HL-60 (cell line): ENCODE measurements around the gene ZNF469.

ENCODE experiments used
- DNase-seq, 2 experiments: peaks; one replicate each; pipeline ENCODE4 v3.0.0-alpha.2; 2010 to 2020; ENCODE audit warnings: low read depth in 1 of 2, low spot score in 1 of 2
- H3K27ac ChIP-seq: fragments of 250-450 bp; sonication (Bioruptor Pico); replicated peaks from 2 replicates; pipeline ENCODE4 v1.5.1; 2020; ENCODE audit warnings: mild to moderate bottlenecking, moderate library complexity
- H3K27me3 ChIP-seq: fragments of 250-450 bp; sonication (Bioruptor Pico); 2 replicates; pipeline ENCODE4 v1.5.1; 2021; ENCODE audit warnings: mild to moderate bottlenecking, moderate library complexity; ENCODE audit not compliant: insufficient read depth, poor library complexity, severe bottlenecking
- H3K4me3 ChIP-seq: replicated peaks from 2 replicates; pipeline ENCODE4 v1.5.1; 2011; ENCODE audit warnings: mild to moderate bottlenecking, control low read depth, low read length; ENCODE audit not compliant: insufficient read depth
- GABPA ChIP-seq: IDR thresholded peaks from 2 replicates; pipeline ENCODE4 v1.6.1; 2012; ENCODE audit warnings: low read depth
- POLR2AphosphoS5 ChIP-seq: IDR thresholded peaks from 2 replicates; pipeline ENCODE4 v1.6.1; 2012; ENCODE audit warnings: low read depth
- SPI1 ChIP-seq: IDR thresholded peaks from 2 replicates; pipeline ENCODE4 v1.6.1; 2012; ENCODE audit warnings: low read depth, mild to moderate bottlenecking, borderline replicate concordance
- TF ChIP-seq, protein P1 (sequence below): IDR thresholded peaks from 2 replicates; pipeline ENCODE4 v1.6.1; 2012; ENCODE audit warnings: low read depth; ENCODE audit not compliant: insufficient replicate concordance
- TF ChIP-seq, protein P2 (sequence below): IDR thresholded peaks from one replicate; pipeline ENCODE4 v1.5.1; 2011; ENCODE audit warnings: low read length, control low read depth, inconsistent platforms; ENCODE audit not compliant: insufficient read depth

The ZNF469 gene

DNA sequence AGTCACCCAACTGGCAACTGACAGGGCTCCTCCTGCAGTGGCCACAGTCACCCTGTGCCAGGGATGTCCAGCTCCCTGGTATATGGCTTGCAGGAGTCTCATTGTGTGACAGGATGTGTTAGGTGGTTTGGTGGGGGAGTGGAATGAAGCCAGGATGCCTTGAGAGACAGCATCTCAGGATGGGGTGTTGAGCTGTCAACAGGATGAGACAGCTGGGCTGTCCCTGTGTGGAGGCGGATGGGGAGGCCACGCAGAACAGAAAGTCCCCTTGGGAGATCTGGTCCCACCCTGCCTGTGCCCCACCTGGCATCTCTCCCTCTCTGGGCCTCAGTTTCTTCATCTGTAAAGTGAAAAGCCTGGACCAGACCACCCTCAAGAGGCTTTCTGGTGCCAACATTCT lies 9.5 kb upstream of the ZNF469 start:
- no peak for TF ChIP-seq GABPA
- TF ChIP-seq SPI1: no peak
- no peak for DNase-seq
- no peak overlapping the region for H3K27ac ChIP-seq
- no peak overlapping the region for H3K4me3 ChIP-seq
- H3K27me3 ChIP-seq: no peaks in the 10 kb centered on the region

DNA sequence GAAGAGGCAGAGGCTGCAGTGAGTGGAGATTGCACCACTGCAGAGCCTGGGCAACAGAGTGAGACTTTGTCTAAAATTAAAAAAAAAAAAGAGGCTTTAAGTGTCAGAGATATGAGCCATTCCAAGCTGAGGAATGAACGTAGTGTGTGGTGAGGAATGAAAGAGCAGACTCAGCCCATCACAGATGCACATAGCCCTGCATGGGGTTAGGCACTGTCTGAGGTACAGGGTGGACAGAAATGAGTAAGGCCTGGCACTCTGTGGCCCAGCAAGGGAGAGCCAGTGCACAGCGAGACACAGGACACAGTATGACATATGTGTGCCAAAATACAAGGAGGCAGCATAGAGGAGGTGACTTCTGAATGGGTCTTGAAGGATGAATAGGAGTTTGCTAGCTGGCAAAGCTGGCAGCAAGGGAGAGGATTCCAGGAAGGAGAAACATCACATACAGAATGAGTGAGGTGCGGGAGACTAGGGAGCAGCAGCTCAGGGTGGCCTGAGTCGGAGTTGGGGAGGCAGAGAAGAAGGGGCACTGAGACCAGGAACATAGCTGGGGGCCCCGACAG lies 8.7 kb upstream of the ZNF469 start:
- no peak overlapping the region for H3K4me3 ChIP-seq
- DNase-seq: no peak
- H3K27ac ChIP-seq: no peak overlapping the region
- no peaks in the 10 kb centered on the region for H3K27me3 ChIP-seq
- TF ChIP-seq, protein P1, sequence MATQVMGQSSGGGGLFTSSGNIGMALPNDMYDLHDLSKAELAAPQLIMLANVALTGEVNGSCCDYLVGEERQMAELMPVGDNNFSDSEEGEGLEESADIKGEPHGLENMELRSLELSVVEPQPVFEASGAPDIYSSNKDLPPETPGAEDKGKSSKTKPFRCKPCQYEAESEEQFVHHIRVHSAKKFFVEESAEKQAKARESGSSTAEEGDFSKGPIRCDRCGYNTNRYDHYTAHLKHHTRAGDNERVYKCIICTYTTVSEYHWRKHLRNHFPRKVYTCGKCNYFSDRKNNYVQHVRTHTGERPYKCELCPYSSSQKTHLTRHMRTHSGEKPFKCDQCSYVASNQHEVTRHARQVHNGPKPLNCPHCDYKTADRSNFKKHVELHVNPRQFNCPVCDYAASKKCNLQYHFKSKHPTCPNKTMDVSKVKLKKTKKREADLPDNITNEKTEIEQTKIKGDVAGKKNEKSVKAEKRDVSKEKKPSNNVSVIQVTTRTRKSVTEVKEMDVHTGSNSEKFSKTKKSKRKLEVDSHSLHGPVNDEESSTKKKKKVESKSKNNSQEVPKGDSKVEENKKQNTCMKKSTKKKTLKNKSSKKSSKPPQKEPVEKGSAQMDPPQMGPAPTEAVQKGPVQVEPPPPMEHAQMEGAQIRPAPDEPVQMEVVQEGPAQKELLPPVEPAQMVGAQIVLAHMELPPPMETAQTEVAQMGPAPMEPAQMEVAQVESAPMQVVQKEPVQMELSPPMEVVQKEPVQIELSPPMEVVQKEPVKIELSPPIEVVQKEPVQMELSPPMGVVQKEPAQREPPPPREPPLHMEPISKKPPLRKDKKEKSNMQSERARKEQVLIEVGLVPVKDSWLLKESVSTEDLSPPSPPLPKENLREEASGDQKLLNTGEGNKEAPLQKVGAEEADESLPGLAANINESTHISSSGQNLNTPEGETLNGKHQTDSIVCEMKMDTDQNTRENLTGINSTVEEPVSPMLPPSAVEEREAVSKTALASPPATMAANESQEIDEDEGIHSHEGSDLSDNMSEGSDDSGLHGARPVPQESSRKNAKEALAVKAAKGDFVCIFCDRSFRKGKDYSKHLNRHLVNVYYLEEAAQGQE: no peak
- TF ChIP-seq, protein P2, sequence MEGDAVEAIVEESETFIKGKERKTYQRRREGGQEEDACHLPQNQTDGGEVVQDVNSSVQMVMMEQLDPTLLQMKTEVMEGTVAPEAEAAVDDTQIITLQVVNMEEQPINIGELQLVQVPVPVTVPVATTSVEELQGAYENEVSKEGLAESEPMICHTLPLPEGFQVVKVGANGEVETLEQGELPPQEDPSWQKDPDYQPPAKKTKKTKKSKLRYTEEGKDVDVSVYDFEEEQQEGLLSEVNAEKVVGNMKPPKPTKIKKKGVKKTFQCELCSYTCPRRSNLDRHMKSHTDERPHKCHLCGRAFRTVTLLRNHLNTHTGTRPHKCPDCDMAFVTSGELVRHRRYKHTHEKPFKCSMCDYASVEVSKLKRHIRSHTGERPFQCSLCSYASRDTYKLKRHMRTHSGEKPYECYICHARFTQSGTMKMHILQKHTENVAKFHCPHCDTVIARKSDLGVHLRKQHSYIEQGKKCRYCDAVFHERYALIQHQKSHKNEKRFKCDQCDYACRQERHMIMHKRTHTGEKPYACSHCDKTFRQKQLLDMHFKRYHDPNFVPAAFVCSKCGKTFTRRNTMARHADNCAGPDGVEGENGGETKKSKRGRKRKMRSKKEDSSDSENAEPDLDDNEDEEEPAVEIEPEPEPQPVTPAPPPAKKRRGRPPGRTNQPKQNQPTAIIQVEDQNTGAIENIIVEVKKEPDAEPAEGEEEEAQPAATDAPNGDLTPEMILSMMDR: no peak
- TF ChIP-seq POLR2AphosphoS5 (no peak), GABPA (no peak)

DNA sequence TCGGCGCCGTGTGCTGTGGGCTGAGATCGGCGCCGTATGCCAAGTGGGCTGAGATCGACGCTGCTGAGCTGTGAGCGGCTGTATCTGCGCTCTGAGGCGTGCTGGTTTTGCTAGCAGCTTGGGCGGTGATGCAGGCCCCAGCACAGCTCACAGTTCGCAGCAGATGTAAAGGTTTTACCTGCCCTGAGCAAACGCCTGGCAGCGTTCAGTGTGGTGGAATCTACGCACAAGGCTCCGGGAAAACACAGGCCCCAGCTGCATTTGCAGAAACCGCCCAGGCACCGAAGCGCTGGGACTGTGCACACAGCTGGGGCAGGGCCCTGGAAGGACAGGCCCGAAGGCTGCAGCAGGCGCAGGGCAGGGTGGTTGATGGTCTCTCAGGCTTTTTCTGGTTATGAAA lies 8.0 kb upstream of the ZNF469 start:
- TF ChIP-seq, protein P1: no peak
- no peak for TF ChIP-seq SPI1
- TF ChIP-seq GABPA: no peak
- TF ChIP-seq POLR2AphosphoS5: no peak
- TF ChIP-seq, protein P2: no peak
- Histone ChIP-seq H3K27ac (no peak overlapping the region), H3K27me3 (no peaks in the 10 kb centered on the region), H3K4me3 (no peak overlapping the region)
- DNase-seq: no peak

DNA sequence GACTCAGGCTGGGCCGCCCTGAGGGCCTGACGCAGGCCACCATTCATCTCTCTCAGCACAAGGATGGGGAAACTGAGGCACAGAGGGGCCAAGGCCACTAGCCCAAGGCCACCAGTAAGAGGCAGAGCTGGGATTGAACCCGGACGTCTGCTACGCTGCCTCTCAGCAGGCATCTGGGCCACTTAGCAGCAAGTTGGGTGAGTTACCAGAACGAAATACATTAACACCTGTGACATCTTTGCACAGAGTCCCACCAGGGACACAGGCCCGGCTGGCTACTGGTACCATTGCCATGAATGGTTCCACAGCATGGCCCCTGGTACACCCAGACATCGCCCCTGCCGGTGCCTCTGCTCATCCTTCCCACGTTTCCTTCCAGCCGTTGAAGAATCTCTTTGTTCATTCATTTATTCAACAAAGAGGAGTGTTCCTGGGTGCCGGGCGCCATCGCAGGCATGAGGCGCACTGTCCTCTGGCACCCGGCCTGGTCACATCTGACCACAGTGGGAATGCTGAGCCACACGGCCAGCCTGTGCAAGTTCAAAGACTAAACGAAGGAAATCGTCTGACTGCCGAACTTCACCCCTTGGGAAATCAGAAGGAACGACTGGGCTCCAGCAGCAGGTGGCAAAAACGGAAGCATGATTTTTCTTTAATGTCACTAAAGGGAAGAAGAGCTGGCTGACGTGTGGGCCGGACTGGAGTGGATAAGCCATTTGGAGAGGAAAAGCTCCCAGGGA lies 7.4 kb upstream of the ZNF469 start:
- H3K4me3 ChIP-seq: no peak overlapping the region
- no peak for DNase-seq
- no peak for TF ChIP-seq SPI1
- TF ChIP-seq, protein P2: no peak
- TF ChIP-seq, protein P1: no peak
- TF ChIP-seq GABPA: no peak
- no peak for TF ChIP-seq POLR2AphosphoS5
- H3K27me3 ChIP-seq: no peaks in the 10 kb centered on the region
- no peak overlapping the region for H3K27ac ChIP-seq
